ENCODE measurements around the gene MACROH2A1. TPM values are rescaled to one million over a fixed set of nuclear protein-coding genes. Genes with fewer than 3 reads are reported as not detected.

MACROH2A1 gene
- total and polyA plus RNA-seq, 2 of the 4 experiments (the other 2 are of a cell fraction): 122 to 126 TPM

DNA sequence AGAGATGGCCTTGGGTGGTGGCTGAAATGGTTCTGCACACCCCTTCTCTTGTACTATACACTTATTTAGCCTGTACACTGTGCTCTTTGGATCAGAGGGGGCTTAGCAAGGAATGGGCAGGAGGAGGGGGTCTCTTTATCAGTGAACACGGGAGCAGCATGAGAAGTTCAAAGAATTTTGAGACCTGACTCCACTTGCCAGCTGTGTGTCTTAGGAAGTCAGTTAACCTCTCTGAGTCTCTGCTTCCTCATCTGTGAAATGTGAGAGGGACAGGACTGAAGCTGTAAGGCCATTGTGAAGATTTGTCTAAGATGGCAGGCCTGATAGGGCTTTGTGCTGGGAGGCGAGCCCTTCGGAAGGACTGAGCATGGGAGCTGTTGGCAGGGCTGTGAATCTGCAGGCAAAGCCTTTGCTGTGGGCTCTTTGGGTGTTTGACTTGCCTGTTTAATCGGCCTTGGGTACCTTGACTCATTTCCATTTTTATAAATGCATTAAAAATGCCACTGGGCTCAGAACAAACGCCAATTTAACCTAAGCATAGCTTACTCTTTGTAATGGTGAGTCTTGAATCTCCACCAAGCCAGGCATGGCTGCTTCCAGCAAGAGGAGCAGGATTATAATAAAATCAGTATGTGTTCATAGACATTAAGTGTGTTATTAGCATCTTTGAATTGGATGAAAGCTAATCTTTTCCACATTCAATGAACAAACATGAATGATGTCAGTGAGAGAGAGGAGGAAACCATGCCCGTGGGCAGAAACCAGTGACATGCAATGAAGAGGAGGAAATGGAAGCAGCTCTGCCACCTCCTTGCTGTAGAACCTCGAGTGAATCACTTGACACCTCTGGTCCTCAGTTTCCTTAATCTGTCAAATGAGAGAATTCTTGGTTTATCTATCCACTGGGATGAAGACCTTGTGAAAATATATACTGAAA lies 89.4 kb downstream of the MACROH2A1 start (continued):
- TF ChIP-seq, protein P1, sequence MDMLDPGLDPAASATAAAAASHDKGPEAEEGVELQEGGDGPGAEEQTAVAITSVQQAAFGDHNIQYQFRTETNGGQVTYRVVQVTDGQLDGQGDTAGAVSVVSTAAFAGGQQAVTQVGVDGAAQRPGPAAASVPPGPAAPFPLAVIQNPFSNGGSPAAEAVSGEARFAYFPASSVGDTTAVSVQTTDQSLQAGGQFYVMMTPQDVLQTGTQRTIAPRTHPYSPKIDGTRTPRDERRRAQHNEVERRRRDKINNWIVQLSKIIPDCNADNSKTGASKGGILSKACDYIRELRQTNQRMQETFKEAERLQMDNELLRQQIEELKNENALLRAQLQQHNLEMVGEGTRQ (IDR thresholded peaks at IDR 0.05; ENCODE audit: low read depth, low read length): no peak
- no peak for TF ChIP-seq RCOR1 (IDR thresholded peaks at IDR 0.05; ENCODE audit: insufficient replicate concordance, low read length)

DNA sequence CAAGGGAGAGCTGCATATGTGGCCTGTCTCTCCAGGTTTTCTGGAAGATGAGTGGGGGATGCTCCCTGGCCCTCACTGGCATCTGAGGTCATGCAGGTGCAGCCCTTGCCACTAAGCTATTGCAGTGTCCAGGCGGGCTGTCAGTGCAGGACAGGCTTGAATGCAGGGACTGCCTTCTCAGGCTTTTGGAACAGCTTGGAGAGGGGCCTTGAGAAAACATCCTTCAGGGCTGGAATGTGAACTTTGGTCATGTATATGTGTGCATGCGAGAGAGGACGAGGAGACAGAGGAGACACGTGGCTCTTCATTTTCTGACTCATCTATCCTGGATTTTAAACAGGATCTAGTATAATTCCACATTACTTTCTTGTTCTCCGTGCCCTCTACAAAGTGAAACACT lies 90.3 kb downstream of the MACROH2A1 start:
- POLR2A ChIA-PET (ENCODE audit: unreplicated experiment): no interaction called here
- no peak overlapping the region for H3K4me3 ChIP-seq (ENCODE audit: insufficient read depth, low read depth, low read length)
- peaks cover 40% of the 10 kb centered on the region for H3K9me1 ChIP-seq (ENCODE audit: insufficient read depth, low read length)
- H2AK9ac ChIP-seq (replicated peaks; ENCODE audit: low read depth, low read length, poor library complexity): peak overlapping the region; percentile 90
- in situ Hi-C loops (cut with MboI; ENCODE audit: low sequenced_read_pairs) (no loop called here), intact Hi-C loops (cut with micrococcal nuclease) (loop anchor here (2.0 kb wide), 1 partner anchor 44 kb away; no protein-coding TSS in a partner anchor), dilution Hi-C loops (cut with HindIII; ENCODE audit: low sequenced_read_pairs, unreplicated experiment) (no loop called here)
- H3K79me1 ChIP-seq (ENCODE audit: low read depth in 1 of 2, low read length in 2 of 2): peaks cover 0 to 13% of the 10 kb centered on the region in 2 experiments; a peak in 2 of 4 replicates
- H3K4me2 ChIP-seq (ENCODE audit: low read depth, low read length): peak overlapping the region; percentile 51
- DNase-seq (peak; percentile 96), ATAC-seq (ENCODE audit: low read depth) (peak; percentile 86)
- H3K23ac ChIP-seq (ENCODE audit: low read depth, low read length): peak overlapping the region; percentile 71
- H3K18ac ChIP-seq (ENCODE audit: low read depth, low read length): peak overlapping the region; percentile 80
- H2AFZ ChIP-seq (replicated peaks; ENCODE audit: low read length, poor library complexity): peak overlapping the region; percentile 52
- peak overlapping the region; percentile 100 for H2BK120ac ChIP-seq (ENCODE audit: low read depth, low read length)
- 0% methylated on average over 1 of the region's 5 CpGs; no CpG with 5 or more reads in 1 of the 2 experiments for WGBS, 2 experiments (ENCODE audit: extremely low coverage in 2 of 2, insufficient read length in 1 of 2)
- H4K8ac ChIP-seq (ENCODE audit: low read depth in 2 of 2, low read length in 2 of 2): peak overlapping the region; percentile 56 to 98
- H2BK5ac ChIP-seq (ENCODE audit: low read depth, low read length, poor library complexity, severe bottlenecking): peak overlapping the region; percentile 98
- H4K91ac ChIP-seq (ENCODE audit: insufficient read depth, low read depth, low read length): peak overlapping the region; percentile 99
- no peaks in the 10 kb centered on the region for H3K36me3 ChIP-seq (ENCODE audit: control insufficient read depth, insufficient read depth, low read length)
- H3K4ac ChIP-seq (ENCODE audit: low read depth, low read length): peak overlapping the region; percentile 99
- H4K5ac ChIP-seq (ENCODE audit: low read depth, low read length): peak overlapping the region; percentile 66
- peak overlapping the region; percentile 99 for H2AK5ac ChIP-seq (ENCODE audit: low read depth, low read length)
- CTCF ChIA-PET: no interaction called here
- no peaks in the 10 kb centered on the region for H4K20me1 ChIP-seq (ENCODE audit: insufficient read depth, low read length)
- BruUV-seq (replicated peaks): no TSS peak
- peak overlapping the region; percentile 97 for H3K14ac ChIP-seq (replicated peaks; ENCODE audit: low read depth, low read length)
- H3K9ac ChIP-seq (ENCODE audit: low read depth, low read length): peak overlapping the region; percentile 12; the same call in 1 of the 2 replicates
- peak overlapping the region; percentile 100 for H2BK20ac ChIP-seq (ENCODE audit: low read depth, low read length)
- H3K27me3 ChIP-seq (ENCODE audit: control insufficient read depth, insufficient read depth, low read length): no peaks in the 10 kb centered on the region
- H3K56ac ChIP-seq (ENCODE audit: extremely low read depth, insufficient read depth, low read length): peak overlapping the region; percentile 97
- H2BK15ac ChIP-seq (ENCODE audit: low read depth, low read length): peak overlapping the region; percentile 81; the same call in 2 of the 3 replicates
- H3K27ac ChIP-seq (ENCODE audit: insufficient read depth, low read length): peak overlapping the region; percentile 83
- no peaks in the 10 kb centered on the region for H3K9me3 ChIP-seq (ENCODE audit: control insufficient read depth, insufficient read depth, low read length)
- peaks cover 34% of the 10 kb centered on the region for H3K4me1 ChIP-seq (ENCODE audit: control insufficient read depth, insufficient read depth, low read length)
- TF ChIP-seq, protein P2, sequence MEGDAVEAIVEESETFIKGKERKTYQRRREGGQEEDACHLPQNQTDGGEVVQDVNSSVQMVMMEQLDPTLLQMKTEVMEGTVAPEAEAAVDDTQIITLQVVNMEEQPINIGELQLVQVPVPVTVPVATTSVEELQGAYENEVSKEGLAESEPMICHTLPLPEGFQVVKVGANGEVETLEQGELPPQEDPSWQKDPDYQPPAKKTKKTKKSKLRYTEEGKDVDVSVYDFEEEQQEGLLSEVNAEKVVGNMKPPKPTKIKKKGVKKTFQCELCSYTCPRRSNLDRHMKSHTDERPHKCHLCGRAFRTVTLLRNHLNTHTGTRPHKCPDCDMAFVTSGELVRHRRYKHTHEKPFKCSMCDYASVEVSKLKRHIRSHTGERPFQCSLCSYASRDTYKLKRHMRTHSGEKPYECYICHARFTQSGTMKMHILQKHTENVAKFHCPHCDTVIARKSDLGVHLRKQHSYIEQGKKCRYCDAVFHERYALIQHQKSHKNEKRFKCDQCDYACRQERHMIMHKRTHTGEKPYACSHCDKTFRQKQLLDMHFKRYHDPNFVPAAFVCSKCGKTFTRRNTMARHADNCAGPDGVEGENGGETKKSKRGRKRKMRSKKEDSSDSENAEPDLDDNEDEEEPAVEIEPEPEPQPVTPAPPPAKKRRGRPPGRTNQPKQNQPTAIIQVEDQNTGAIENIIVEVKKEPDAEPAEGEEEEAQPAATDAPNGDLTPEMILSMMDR (conservative IDR thresholded peaks at IDR 0.05; ENCODE audit: low read depth, low read length): no peak
- TF ChIP-seq MAZ (IDR thresholded peaks at IDR 0.05; ENCODE audit: borderline replicate concordance, low read depth, low read length): no peak
- TF ChIP-seq BHLHE40 (IDR thresholded peaks at IDR 0.05; ENCODE audit: low read depth, low read length): peak; percentile 76
- TF ChIP-seq CHD1 (IDR thresholded peaks at IDR 0.05; ENCODE audit: low read depth, low read length): no peak
- TF ChIP-seq, protein P3, sequence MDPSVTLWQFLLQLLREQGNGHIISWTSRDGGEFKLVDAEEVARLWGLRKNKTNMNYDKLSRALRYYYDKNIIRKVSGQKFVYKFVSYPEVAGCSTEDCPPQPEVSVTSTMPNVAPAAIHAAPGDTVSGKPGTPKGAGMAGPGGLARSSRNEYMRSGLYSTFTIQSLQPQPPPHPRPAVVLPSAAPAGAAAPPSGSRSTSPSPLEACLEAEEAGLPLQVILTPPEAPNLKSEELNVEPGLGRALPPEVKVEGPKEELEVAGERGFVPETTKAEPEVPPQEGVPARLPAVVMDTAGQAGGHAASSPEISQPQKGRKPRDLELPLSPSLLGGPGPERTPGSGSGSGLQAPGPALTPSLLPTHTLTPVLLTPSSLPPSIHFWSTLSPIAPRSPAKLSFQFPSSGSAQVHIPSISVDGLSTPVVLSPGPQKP (IDR thresholded peaks at IDR 0.05; ENCODE audit: borderline replicate concordance, low read depth, low read length): no peak
- no peak for TF ChIP-seq RAD21 (IDR thresholded peaks at IDR 0.05; ENCODE audit: low read length)
- TF ChIP-seq NFE2L2 (IDR thresholded peaks at IDR 0.05; ENCODE audit: low read depth, low read length): no peak
- TF ChIP-seq RFX5 (IDR thresholded peaks at IDR 0.05; ENCODE audit: low read depth, low read length): no peak
- TF ChIP-seq FOS (IDR thresholded peaks at IDR 0.05; ENCODE audit: low read depth, low read length): peak; percentile 48; the same call in 1 of the 2 replicates

Measured in IMR-90 (cell line).